HUES6 (cell line): ENCODE measurements around the gene SLC41A2.

Source experiments
- H3K27ac ChIP-seq: 2 replicates; pipeline ENCODE4 v1.7.0; 2013; ENCODE audit warnings: low read depth, mild to moderate bottlenecking, low read length, inconsistent platforms
- H3K27me3 ChIP-seq: 2 replicates; pipeline ENCODE4 v1.6.1; 2013; ENCODE audit warnings: low read length; ENCODE audit not compliant: control insufficient read depth, insufficient read depth
- H3K36me3 ChIP-seq: 2 replicates; pipeline ENCODE4 v1.6.1; 2013; ENCODE audit warnings: low read length; ENCODE audit not compliant: control insufficient read depth, insufficient read depth
- H3K4me1 ChIP-seq: 2 replicates; pipeline ENCODE4 v1.6.1; 2013; ENCODE audit warnings: low read length; ENCODE audit not compliant: control insufficient read depth, insufficient read depth
- H3K4me3 ChIP-seq: 2 replicates; pipeline ENCODE4 v1.5.1; 2013; ENCODE audit warnings: low read depth, low read length
- H3K9ac ChIP-seq: one replicate; pipeline ENCODE4 v1.6.1; 2013; ENCODE audit warnings: mild to moderate bottlenecking, low read length
- H3K9me3 ChIP-seq: 2 replicates; pipeline ENCODE4 v1.6.1; 2013; ENCODE audit warnings: low read depth, low read length; ENCODE audit not compliant: control insufficient read depth, insufficient read depth

Gene SLC41A2

DNA sequence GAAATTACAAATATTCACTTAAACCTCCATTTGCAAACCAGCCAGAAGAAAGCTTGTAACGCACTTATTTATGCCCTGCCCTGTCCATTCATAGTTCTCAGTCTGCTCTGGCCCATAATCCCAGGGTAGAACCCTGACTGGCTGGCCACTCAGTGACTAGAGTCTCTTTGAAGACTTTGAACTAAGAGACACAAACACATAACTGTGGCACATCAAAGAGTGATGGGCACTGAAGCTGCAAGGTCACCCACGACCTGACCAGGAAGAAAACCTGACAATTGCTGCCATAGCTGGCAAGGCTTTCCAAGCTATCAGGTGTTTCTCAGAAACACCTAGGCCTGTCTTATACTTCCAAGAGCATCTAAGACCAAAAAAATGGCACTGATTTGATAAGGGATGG lies 28.7 kb downstream of the SLC41A2 start:
- Histone ChIP-seq H3K9me3 (no peaks in the 10 kb centered on the region), H3K4me1 (no peaks in the 10 kb centered on the region), H3K36me3 (no peaks in the 10 kb centered on the region), H3K4me3 (no peak overlapping the region), H3K9ac (no peak overlapping the region), H3K27ac (no peak overlapping the region), H3K27me3 (no peaks in the 10 kb centered on the region)

DNA sequence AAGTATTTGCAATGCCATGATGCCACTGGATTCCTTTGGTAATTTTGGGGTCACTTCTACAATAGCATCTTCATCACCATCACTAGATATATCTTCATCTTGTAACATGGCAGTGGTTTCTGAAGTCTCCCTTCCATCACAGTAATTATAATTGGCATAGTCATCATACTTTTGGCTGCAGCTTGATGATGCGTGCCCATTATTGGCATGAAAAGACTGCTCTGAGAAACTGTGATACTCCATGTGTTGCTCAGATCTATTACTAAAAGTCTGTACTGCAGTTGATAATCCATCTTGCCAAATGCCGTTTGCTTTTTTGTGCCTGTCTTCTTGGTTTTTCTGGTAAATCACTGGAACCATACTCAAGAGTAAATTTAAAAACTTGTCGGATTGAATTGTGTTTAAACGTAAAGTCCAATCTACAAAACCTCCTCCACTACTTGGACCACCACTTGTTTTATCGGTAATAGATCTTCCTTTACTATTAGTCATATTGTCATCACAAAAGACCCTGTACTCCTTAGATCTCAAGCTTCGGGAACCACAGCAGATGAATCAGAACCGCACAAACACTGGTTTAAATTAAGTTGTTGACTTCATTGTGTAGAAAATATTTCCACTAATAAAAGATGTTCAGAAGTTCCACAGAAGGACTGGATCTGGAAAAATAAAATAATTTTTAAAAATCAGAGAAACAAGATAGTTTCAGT lies 29.9 kb downstream of the SLC41A2 start:
- Histone ChIP-seq H3K9ac (no peak overlapping the region), H3K4me3 (no peak overlapping the region), H3K9me3 (no peaks in the 10 kb centered on the region), H3K36me3 (no peaks in the 10 kb centered on the region), H3K27me3 (no peaks in the 10 kb centered on the region), H3K27ac (no peak overlapping the region), H3K4me1 (no peaks in the 10 kb centered on the region)

DNA sequence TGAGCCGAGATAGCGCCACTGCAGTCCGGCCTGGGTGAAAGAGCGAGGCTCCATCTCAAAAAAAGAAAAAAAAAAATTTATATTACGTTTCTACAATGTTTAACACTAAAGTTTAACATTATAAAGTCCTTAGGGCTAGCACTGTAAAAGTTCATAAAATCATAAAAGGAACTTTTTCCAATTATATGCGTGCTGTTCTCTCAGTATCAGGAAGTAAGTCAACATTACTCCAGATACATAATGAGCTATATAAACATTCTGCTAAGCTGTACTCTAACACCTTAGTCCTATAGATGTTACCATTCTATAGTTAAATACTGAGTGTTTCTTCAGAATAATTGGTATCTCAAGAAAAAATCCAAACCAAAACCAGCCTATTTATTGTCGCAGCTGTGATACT lies 32.6 kb downstream of the SLC41A2 start:
- no peak overlapping the region for H3K27ac ChIP-seq
- no peak overlapping the region for H3K9ac ChIP-seq
- no peaks in the 10 kb centered on the region for H3K36me3 ChIP-seq
- 0 out of 2 replicates have a peak, but pooled peaks cover 3% of the 10 kb centered on the region for H3K9me3 ChIP-seq
- no peaks in the 10 kb centered on the region for H3K27me3 ChIP-seq
- no peaks in the 10 kb centered on the region for H3K4me1 ChIP-seq
- no peak overlapping the region for H3K4me3 ChIP-seq

DNA sequence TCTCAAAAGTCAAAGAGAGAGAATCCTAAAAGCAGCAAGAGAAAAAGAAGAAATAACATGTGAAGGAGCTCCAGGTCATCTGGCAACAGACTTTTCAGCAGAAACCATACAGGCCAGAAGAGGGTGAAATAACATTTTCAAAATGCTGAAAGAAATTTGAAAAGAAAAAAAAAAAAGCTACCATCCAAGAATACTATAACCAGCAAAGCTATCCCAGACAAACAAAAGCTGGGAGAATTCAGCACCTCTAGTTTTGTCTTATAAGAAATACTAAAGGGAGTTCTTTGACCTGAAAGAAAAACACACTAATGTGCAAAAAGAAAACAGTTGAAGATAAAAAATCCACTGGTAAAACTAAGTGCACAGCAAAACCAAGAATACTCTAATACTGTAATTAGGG lies 36.8 kb downstream of the SLC41A2 start:
- Histone ChIP-seq H3K4me3 (no peak overlapping the region), H3K4me1 (no peaks in the 10 kb centered on the region), H3K9ac (no peak overlapping the region), H3K36me3 (no peaks in the 10 kb centered on the region), H3K27ac (no peak overlapping the region), H3K27me3 (no peaks in the 10 kb centered on the region), H3K9me3 (0 out of 2 replicates have a peak, but pooled peaks cover 3% of the 10 kb centered on the region)

DNA sequence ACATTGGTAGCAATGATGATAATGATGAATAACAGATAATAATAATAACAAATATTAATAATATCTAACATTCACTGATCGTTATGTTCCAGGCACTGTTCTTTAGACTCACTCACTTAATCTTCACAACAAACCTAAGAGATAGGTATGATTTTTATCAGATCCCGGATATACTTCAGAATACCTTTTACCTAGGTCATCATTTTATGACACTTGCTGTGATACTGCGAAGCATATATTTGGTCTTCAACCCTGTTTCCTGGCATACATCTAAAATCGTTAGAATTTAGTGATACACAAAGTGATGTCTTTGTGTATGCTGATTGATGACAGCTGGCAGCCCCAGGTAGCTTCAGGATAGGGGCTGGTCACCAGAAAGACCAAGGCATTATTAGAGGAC lies 46.1 kb downstream of the SLC41A2 start:
- Histone ChIP-seq H3K9ac (no peak overlapping the region), H3K36me3 (no peaks in the 10 kb centered on the region), H3K4me3 (no peak overlapping the region), H3K4me1 (no peaks in the 10 kb centered on the region), H3K27ac (no peak overlapping the region), H3K27me3 (no peaks in the 10 kb centered on the region), H3K9me3 (no peaks in the 10 kb centered on the region)

DNA sequence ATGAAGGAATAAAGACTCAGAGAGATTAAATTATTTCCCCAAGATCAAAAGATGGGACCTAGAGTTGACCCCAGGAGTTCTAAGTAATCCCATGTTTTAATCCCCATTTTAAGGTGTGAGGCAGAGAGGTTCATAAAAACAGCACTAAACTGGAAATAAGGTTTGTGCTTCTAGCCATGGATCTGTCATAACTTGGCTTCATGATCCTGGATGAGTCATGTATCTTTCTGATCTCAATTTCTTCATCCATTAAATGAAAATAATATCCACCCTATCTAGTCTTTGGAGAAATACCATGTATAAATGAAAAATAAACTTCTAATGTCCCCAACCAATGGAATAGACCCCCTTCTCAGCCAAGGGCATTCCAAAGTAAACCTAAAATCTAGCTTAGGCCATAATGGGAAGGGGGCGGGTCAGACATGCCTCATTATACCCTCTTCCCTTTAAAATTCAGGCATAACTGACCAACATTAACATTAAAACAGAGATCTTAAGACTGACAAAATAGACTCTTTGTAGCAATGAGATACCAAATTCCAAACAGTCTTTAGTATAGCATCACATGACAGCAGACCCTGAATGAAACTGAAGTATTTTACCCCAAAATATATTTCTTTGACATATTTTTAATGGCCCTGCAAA lies 47.8 kb downstream of the SLC41A2 start:
- Histone ChIP-seq H3K4me3 (no peak overlapping the region), H3K9ac (no peak overlapping the region), H3K4me1 (no peaks in the 10 kb centered on the region), H3K27ac (no peak overlapping the region), H3K36me3 (no peaks in the 10 kb centered on the region), H3K27me3 (no peaks in the 10 kb centered on the region), H3K9me3 (no peaks in the 10 kb centered on the region)

DNA sequence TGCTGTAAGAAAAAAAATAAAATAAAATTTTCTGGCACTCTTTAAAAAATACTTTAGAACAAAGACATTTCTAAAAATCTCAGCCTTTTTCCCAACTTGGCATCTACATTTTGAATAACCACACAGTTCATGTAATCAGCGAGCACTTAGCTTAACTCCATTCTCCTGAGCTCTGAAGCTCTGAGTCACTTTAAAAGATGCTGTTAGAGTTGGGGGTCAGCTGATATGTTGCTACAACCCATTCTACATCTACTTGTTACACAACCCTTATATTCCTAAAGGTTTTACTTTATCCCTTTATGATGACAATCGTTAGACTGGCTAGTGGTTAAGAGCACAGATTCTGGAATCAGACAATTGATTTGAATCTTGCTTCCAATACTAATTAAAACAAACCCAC lies 48.3 kb downstream of the SLC41A2 start:
- Histone ChIP-seq H3K4me1 (no peaks in the 10 kb centered on the region), H3K27ac (no peak overlapping the region), H3K27me3 (no peaks in the 10 kb centered on the region), H3K4me3 (no peak overlapping the region), H3K9me3 (no peaks in the 10 kb centered on the region), H3K9ac (no peak overlapping the region), H3K36me3 (no peaks in the 10 kb centered on the region)
